ENCODE measurements around the gene KRTAP3-1. TPM values are rescaled to one million over a fixed set of nuclear protein-coding genes. Genes with fewer than 3 reads are reported as not detected.

KRTAP3-1 gene
- total and polyA plus RNA-seq, 3 donors from 2014 or later = not detected

DNA sequence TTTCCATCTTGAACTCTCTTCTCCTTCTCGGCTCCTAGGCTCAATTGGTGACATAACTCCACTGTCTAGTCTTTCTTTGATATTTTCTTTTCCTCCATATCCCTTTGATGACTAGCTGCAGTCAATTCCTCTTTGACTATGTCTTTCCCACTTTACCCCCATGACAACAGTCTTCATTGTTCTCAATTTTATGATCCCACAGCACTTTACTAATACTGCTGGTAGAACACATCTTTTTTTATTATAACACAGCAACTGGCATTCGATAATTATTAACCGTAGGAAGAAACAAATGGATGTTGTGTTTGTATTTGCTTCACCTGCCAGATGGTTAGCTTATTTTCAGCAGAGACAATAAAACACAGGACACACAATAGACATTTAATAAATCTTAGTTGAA, 16.3 kb downstream of the KRTAP3-1 start:
- Histone ChIP-seq H3K4me3 (no peak overlapping the region), H3K4me1 (no peaks in the 10 kb centered on the region), H3K36me3 (ENCODE audit: low read depth, missing control alignments) (no peaks in the 10 kb centered on the region), H3K9me3 (no peaks in the 10 kb centered on the region), H3K27ac (no peak overlapping the region), H3K27me3 (no peaks in the 10 kb centered on the region)
- 86 to 88% methylated on average over 3 of the region's 3 CpGs for WGBS, 2 donors
- DNase-seq = no peak
- TF ChIP-seq, protein P1, sequence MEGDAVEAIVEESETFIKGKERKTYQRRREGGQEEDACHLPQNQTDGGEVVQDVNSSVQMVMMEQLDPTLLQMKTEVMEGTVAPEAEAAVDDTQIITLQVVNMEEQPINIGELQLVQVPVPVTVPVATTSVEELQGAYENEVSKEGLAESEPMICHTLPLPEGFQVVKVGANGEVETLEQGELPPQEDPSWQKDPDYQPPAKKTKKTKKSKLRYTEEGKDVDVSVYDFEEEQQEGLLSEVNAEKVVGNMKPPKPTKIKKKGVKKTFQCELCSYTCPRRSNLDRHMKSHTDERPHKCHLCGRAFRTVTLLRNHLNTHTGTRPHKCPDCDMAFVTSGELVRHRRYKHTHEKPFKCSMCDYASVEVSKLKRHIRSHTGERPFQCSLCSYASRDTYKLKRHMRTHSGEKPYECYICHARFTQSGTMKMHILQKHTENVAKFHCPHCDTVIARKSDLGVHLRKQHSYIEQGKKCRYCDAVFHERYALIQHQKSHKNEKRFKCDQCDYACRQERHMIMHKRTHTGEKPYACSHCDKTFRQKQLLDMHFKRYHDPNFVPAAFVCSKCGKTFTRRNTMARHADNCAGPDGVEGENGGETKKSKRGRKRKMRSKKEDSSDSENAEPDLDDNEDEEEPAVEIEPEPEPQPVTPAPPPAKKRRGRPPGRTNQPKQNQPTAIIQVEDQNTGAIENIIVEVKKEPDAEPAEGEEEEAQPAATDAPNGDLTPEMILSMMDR (IDR thresholded peaks at IDR 0.05) = no peak
- intact Hi-C loops (cut with DNase I; ENCODE audit: low total_unique reads) = no loop called here

DNA sequence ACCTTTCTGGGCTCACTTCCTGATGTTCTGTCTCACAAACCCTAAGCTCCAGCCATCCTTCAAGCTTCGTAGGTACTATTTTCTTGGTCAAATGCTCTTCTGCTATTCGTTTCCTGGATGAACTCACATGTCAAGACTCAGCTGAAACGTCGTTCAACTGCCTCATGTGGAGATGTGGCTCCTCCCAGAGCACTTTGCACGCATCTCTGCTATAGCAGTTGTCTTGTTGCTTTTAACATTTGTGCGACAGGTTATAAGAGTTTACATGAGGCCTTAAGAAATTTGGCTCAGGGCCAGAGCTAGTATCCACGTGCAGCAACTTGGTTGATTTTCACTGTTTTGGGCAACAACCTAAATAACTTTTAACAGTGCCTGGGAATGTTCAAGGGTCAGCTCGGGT, 22.0 kb downstream of the KRTAP3-1 start:
- intact Hi-C loops (cut with DNase I; ENCODE audit: low total_unique reads) = no loop called here
- Histone ChIP-seq H3K27ac (no peak overlapping the region), H3K27me3 (no peaks in the 10 kb centered on the region), H3K36me3 (ENCODE audit: low read depth, missing control alignments) (no peaks in the 10 kb centered on the region), H3K4me1 (no peaks in the 10 kb centered on the region), H3K4me3 (no peak overlapping the region), H3K9me3 (no peaks in the 10 kb centered on the region)
- 69 to 70% methylated on average over 8 of the region's 8 CpGs for WGBS, 2 donors
- DNase-seq = no peak
- TF ChIP-seq, protein P1 (IDR thresholded peaks at IDR 0.05) = no peak
- no peak for TF ChIP-seq POLR2A (IDR thresholded peaks at IDR 0.05)

DNA sequence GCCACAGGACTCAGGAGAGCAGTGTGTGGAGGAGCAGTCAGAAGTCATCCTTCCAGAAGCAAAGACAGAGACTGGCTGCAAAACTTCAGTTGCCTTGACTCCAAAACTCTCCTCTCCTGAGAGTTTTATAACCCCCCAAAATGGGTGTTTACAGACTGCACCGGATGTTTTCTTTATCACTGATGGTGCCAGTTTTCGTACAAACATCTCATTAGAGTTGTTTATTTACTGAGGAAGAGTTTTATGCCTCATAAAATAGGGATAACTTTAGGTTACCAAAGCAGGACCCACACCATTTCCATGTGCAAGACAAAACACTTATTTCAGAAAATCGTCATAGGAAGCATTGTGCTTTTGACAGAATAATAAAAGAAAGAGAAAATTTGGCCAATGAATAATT, 24.7 kb downstream of the KRTAP3-1 start, which contains the start of gene KRT40:
KRT40 (minus strand) TSS at position 101 of the 400 bp plus-strand sequence; CDS start at position 48, 53 bp downstream.
- no peaks in the 10 kb centered on the region for H3K27me3 ChIP-seq
- H3K4me1 ChIP-seq = peaks cover 7% of the 10 kb centered on the region
- TF ChIP-seq POLR2A (IDR thresholded peaks at IDR 0.05) = no peak
- TF ChIP-seq, protein P1 (IDR thresholded peaks at IDR 0.05) = no peak
- H3K9me3 ChIP-seq = no peaks in the 10 kb centered on the region
- no peak for DNase-seq
- WGBS, 2 donors = 35 to 57% methylated on average over 3 of the region's 3 CpGs
- no peak within 1 kb of the TSS for H3K27ac ChIP-seq
- no peak within 1 kb of the TSS for H3K4me3 ChIP-seq
- no peaks in the 10 kb centered on the region for H3K36me3 ChIP-seq (ENCODE audit: low read depth, missing control alignments)
- intact Hi-C loops (cut with DNase I; ENCODE audit: low total_unique reads) = no loop called here

DNA sequence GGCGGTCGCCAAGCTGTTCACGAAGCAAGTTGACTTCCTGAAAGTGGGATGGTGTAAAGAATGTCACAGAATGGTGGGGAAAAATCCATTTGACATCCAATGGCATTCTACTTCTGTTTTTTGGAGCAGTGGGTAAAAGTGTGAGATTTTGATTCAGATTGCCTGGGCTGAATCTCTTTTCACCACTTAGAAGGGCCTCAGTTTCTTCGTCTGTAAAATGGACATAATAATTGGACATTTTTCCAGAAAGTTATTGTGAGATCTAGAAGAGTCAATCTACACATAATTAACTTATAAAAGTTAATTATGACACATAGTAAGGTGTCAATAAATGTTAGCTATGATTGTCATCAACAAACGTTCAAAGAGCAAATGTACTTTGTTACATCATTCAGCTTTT, 27.8 kb downstream of the KRTAP3-1 start:
- no peak for DNase-seq
- H3K36me3 ChIP-seq (ENCODE audit: low read depth, missing control alignments) = no peaks in the 10 kb centered on the region
- intact Hi-C loops (cut with DNase I; ENCODE audit: low total_unique reads) = no loop called here
- peaks cover 13% of the 10 kb centered on the region for H3K4me1 ChIP-seq
- TF ChIP-seq, protein P1 (IDR thresholded peaks at IDR 0.05) = no peak
- TF ChIP-seq POLR2A (IDR thresholded peaks at IDR 0.05) = no peak
- no peaks in the 10 kb centered on the region for H3K27me3 ChIP-seq
- 43 to 62% methylated on average over 5 of the region's 5 CpGs for WGBS, 2 donors
- H3K27ac ChIP-seq = peak overlapping the region; percentile 35 to 60
- no peak overlapping the region for H3K4me3 ChIP-seq
- no peaks in the 10 kb centered on the region for H3K9me3 ChIP-seq

DNA sequence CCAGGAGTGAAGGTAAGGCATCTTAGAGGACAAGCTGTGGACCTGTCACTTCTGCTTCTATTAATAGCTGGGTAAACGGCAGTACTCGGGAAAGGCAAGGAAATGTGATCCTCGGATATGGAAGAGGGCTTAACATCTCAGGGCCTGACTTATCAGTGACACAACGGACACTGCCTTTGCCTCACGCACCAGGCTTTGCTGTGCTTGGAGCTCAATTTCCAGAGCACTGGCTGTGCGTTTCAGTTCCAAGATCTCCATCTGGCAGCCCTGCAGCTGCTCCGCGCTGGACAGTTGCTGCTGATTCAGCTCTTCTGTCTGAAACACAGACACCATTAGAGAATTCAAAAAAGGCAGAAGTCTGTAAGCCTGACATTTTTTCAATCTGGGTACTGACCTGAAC, 28.3 kb downstream of the KRTAP3-1 start:
- peaks cover 13% of the 10 kb centered on the region for H3K4me1 ChIP-seq
- WGBS, 2 donors = 30 to 45% methylated on average over 8 of the region's 8 CpGs
- H3K27ac ChIP-seq = peak overlapping the region; percentile 35 to 60
- no peaks in the 10 kb centered on the region for H3K9me3 ChIP-seq
- H3K27me3 ChIP-seq = no peaks in the 10 kb centered on the region
- TF ChIP-seq POLR2A (IDR thresholded peaks at IDR 0.05) = no peak
- TF ChIP-seq, protein P1 (IDR thresholded peaks at IDR 0.05) = no peak
- no peak overlapping the region for H3K4me3 ChIP-seq
- intact Hi-C loops (cut with DNase I; ENCODE audit: low total_unique reads) = no loop called here
- peak; percentile 54 for DNase-seq
- no peaks in the 10 kb centered on the region for H3K36me3 ChIP-seq (ENCODE audit: low read depth, missing control alignments)

All from testis (tissue), 3 donors.